IMR-90 (cell line): ENCODE results near the gene TRPM4. TPM values are rescaled to one million over a fixed set of nuclear protein-coding genes. Genes with fewer than 3 reads are reported as not detected.

Source experiments
- ATAC-seq: fragments of 200-7000 bp; cut with Tn5 transposase; 2 replicates; pipeline ENCODE4 v1.9.1; 2020; ENCODE audit warnings: low read depth, mild to moderate bottlenecking, moderate library complexity
- BruUV-seq: library from RNA; stranded (reverse); fragments of 400-500 nt; replicated peaks from 2 replicates; lab custom pipeline; 2021; lab: Mats Ljungman, UMichigan
- CTCF ChIA-PET: fragments of 300-600 bp; formaldehyde crosslinking; extraction: SDS; loops from one replicate; lab custom pipeline; 2021; ENCODE audit warnings: antibody characterized with exemption; lab: Yijun Ruan, JAX
- POLR2A ChIA-PET: fragments of 300-600 bp; sonication (Branson Sonifier 250); formaldehyde crosslinking; loops from one replicate; lab custom pipeline; 2022; ENCODE audit warnings: antibody characterized with exemption; ENCODE audit not compliant: unreplicated experiment; lab: Charles Lee
- DNase-seq: peaks from one replicate; pipeline ENCODE4 v3.0.0; 2013
- H2AFZ ChIP-seq: replicated peaks from 2 replicates; pipeline ENCODE3; 2013; ENCODE audit warnings: low read length, mild to moderate bottlenecking; ENCODE audit not compliant: poor library complexity
- H2AK5ac ChIP-seq: 2 replicates; pipeline ENCODE4 v1.6.1; 2013; ENCODE audit warnings: low read depth, low read length, inconsistent platforms
- H2AK9ac ChIP-seq: replicated peaks from 2 replicates; pipeline ENCODE3; 2013; ENCODE audit warnings: mild to moderate bottlenecking, low read depth, low read length, moderate library complexity; ENCODE audit not compliant: poor library complexity
- H2BK120ac ChIP-seq: 2 replicates; pipeline ENCODE4 v1.6.1; 2013; ENCODE audit warnings: low read depth, low read length, inconsistent platforms
- H2BK15ac ChIP-seq: 3 replicates; pipeline ENCODE4 v1.6.1; 2013; ENCODE audit warnings: low read depth, low read length, inconsistent platforms
- H2BK20ac ChIP-seq: 2 replicates; pipeline ENCODE4 v1.6.1; 2013; ENCODE audit warnings: low read depth, mild to moderate bottlenecking, inconsistent platforms, low read length, moderate library complexity
- H2BK5ac ChIP-seq: 2 replicates; pipeline ENCODE4 v1.6.1; 2013; ENCODE audit warnings: mild to moderate bottlenecking, low read depth, low read length, inconsistent platforms; ENCODE audit not compliant: poor library complexity, severe bottlenecking
- H3K14ac ChIP-seq: replicated peaks from 2 replicates; pipeline ENCODE4 v1.6.1; 2013; ENCODE audit warnings: low read depth, low read length, inconsistent platforms
- H3K18ac ChIP-seq: 2 replicates; pipeline ENCODE4 v1.6.1; 2013; ENCODE audit warnings: low read depth, low read length, control low read depth
- H3K23ac ChIP-seq: 2 replicates; pipeline ENCODE4 v1.6.1; 2013; ENCODE audit warnings: low read depth, low read length, inconsistent platforms
- H3K27ac ChIP-seq: 2 replicates; pipeline ENCODE4 v1.5.1; 2013; ENCODE audit warnings: mild to moderate bottlenecking, control low read depth, low read length; ENCODE audit not compliant: insufficient read depth
- H3K27me3 ChIP-seq: 2 replicates; pipeline ENCODE4 v1.6.1; 2013; ENCODE audit warnings: low read length; ENCODE audit not compliant: control insufficient read depth, insufficient read depth
- H3K36me3 ChIP-seq: 2 replicates; pipeline ENCODE4 v1.6.1; 2013; ENCODE audit warnings: low read length, mixed read lengths; ENCODE audit not compliant: control insufficient read depth, insufficient read depth
- H3K4ac ChIP-seq: 2 replicates; pipeline ENCODE4 v1.6.1; 2013; ENCODE audit warnings: low read depth, low read length, inconsistent platforms
- H3K4me1 ChIP-seq: 2 replicates; pipeline ENCODE4 v1.6.1; 2013; ENCODE audit warnings: low read length, mixed read lengths; ENCODE audit not compliant: control insufficient read depth, insufficient read depth
- H3K4me2 ChIP-seq: 2 replicates; pipeline ENCODE4 v1.6.1; 2013; ENCODE audit warnings: low read depth, mild to moderate bottlenecking, control low read depth, low read length, moderate library complexity
- H3K4me3 ChIP-seq: 2 replicates; pipeline ENCODE4 v1.5.1; 2013; ENCODE audit warnings: low read depth, mild to moderate bottlenecking, control low read depth, low read length, moderate library complexity; ENCODE audit not compliant: insufficient read depth
- H3K56ac ChIP-seq: 2 replicates; pipeline ENCODE4 v1.6.1; 2013; ENCODE audit warnings: low read length, inconsistent platforms; ENCODE audit not compliant: insufficient read depth; ENCODE audit errors: extremely low read depth
- H3K79me1 ChIP-seq, 2 experiments: 2 replicates each; pipeline ENCODE4 v1.6.1; 2013; ENCODE audit warnings: low read length in 2 of 2, inconsistent platforms in 1 of 2, low read depth in 1 of 2
- H3K9ac ChIP-seq: 2 replicates; pipeline ENCODE4 v1.6.1; 2013; ENCODE audit warnings: low read depth, low read length, control low read depth
- H3K9me1 ChIP-seq: 2 replicates; pipeline ENCODE4 v1.6.1; 2013; ENCODE audit warnings: low read length, inconsistent platforms; ENCODE audit not compliant: insufficient read depth
- H3K9me3 ChIP-seq: 2 replicates; pipeline ENCODE4 v1.6.1; 2013; ENCODE audit warnings: low read length; ENCODE audit not compliant: control insufficient read depth, insufficient read depth
- H4K20me1 ChIP-seq: 2 replicates; pipeline ENCODE4 v1.6.1; 2013; ENCODE audit warnings: low read length, inconsistent platforms; ENCODE audit not compliant: insufficient read depth
- H4K5ac ChIP-seq: 2 replicates; pipeline ENCODE4 v1.6.1; 2013; ENCODE audit warnings: mild to moderate bottlenecking, low read depth, low read length, control low read depth
- H4K8ac ChIP-seq, 2 experiments: 2 replicates each; pipeline ENCODE4 v1.6.1; 2013; ENCODE audit warnings: low read depth in 2 of 2, low read length in 2 of 2, control low read depth in 1 of 2, inconsistent platforms in 1 of 2
- H4K91ac ChIP-seq: 2 replicates; pipeline ENCODE4 v1.6.1; 2013; ENCODE audit warnings: low read depth, low read length, inconsistent platforms; ENCODE audit not compliant: insufficient read depth
- BHLHE40 ChIP-seq: fragments of 150-350 bp; IDR thresholded peaks from 2 replicates; pipeline ENCODE4 v1.6.1; 2016; ENCODE audit warnings: mild to moderate bottlenecking, low read depth, low read length
- CEBPB ChIP-seq: IDR thresholded peaks from 2 replicates; pipeline ENCODE4 v1.6.1; 2012; ENCODE audit warnings: low read depth, low read length, improper control_type of control experiment
- CHD1 ChIP-seq: IDR thresholded peaks from 2 replicates; pipeline ENCODE4 v1.6.1; 2012; ENCODE audit warnings: low read depth, low read length, improper control_type of control experiment
- CTCF ChIP-seq: conservative IDR thresholded peaks from 2 replicates; pipeline ENCODE4 v1.5.1; 2012; ENCODE audit warnings: mild to moderate bottlenecking, low read depth, low read length, improper control_type of control experiment
- ELK1 ChIP-seq: fragments of 150-350 bp; IDR thresholded peaks from 2 replicates; pipeline ENCODE4 v1.6.1; 2016; ENCODE audit warnings: low read depth, mild to moderate bottlenecking, low read length, moderate library complexity, borderline replicate concordance
- FOS ChIP-seq: fragments of 150-350 bp; IDR thresholded peaks from 2 replicates; pipeline ENCODE4 v1.6.1; 2016; ENCODE audit warnings: low read depth, low read length
- MAFK ChIP-seq: IDR thresholded peaks from 2 replicates; pipeline ENCODE4 v1.6.1; 2012; ENCODE audit warnings: low read depth, low read length, improper control_type of control experiment
- MAZ ChIP-seq: IDR thresholded peaks from 2 replicates; pipeline ENCODE4 v1.6.1; 2012; ENCODE audit warnings: low read depth, mild to moderate bottlenecking, low read length, improper control_type of control experiment, moderate library complexity, borderline replicate concordance
- MXI1 ChIP-seq: IDR thresholded peaks from 2 replicates; pipeline ENCODE4 v1.6.1; 2012; ENCODE audit warnings: low read depth, mild to moderate bottlenecking, low read length, moderate library complexity, borderline replicate concordance
- NFE2L2 ChIP-seq: fragments of 150-350 bp; IDR thresholded peaks from 2 replicates; pipeline ENCODE4 v1.6.1; 2016; ENCODE audit warnings: low read depth, mild to moderate bottlenecking, low read length
- POLR2A ChIP-seq: IDR thresholded peaks from 2 replicates; pipeline ENCODE4 v1.6.1; 2012; ENCODE audit warnings: mild to moderate bottlenecking, low read depth, low read length
- RAD21 ChIP-seq: IDR thresholded peaks from 2 replicates; pipeline ENCODE4 v1.6.1; 2012; ENCODE audit warnings: low read length, improper control_type of control experiment
- RCOR1 ChIP-seq: IDR thresholded peaks from 2 replicates; pipeline ENCODE4 v1.6.1; 2012; ENCODE audit warnings: mild to moderate bottlenecking, low read length, improper control_type of control experiment; ENCODE audit not compliant: insufficient replicate concordance
- RFX5 ChIP-seq: IDR thresholded peaks from 2 replicates; pipeline ENCODE4 v1.8.0; 2012; ENCODE audit warnings: low read depth, mild to moderate bottlenecking, low read length, moderate library complexity
- SMC3 ChIP-seq: fragments of 150-350 bp; IDR thresholded peaks from 2 replicates; pipeline ENCODE4 v1.6.1; 2016; ENCODE audit warnings: low read depth, mild to moderate bottlenecking, antibody characterized with exemption, low read length, moderate library complexity
- USF2 ChIP-seq: fragments of 150-350 bp; IDR thresholded peaks from 2 replicates; pipeline ENCODE4 v1.6.1; 2017; ENCODE audit warnings: mild to moderate bottlenecking, antibody characterized with exemption, low read length, low read depth
- WGBS, 2 experiments: methylation state at CpG; one replicate each; pipeline versions ENCODE4 v1.1.5 to v1.1.7; 2013; ENCODE audit warnings: missing lambda C conversion rate in 2 of 2; ENCODE audit not compliant: insufficient read length in 1 of 2; ENCODE audit errors: extremely low coverage in 2 of 2; 5-methylcytosine and 5-hydroxymethylcytosine counted together
- dilution Hi-C: fragments of 300-500 bp; cut with HindIII; formaldehyde crosslinking; loops from one replicate; pipeline ENCODE4 v1.14.3; 2018; ENCODE audit warnings: low sequenced_read_pairs; ENCODE audit not compliant: unreplicated experiment
- in situ Hi-C: fragments of 300-500 bp; cut with MboI; formaldehyde crosslinking; loops from 3 replicates; pipeline ENCODE4 v1.14.3; 2019; ENCODE audit warnings: low sequenced_read_pairs, inconsistent platforms, mixed read lengths
- intact Hi-C: fragments of 100-400 bp; cut with micrococcal nuclease; formaldehyde crosslinking; loops from 2 replicates; pipeline ENCODE4 v1.10.0; 2022
- polyA plus RNA-seq, 3 experiments: library from polyadenylated mRNA; depleted of rRNA; stranded (reverse); fragments of >200 nt; gene quantifications; 2 replicates each; pipeline ENCODE4 v1.2.3, GENCODE V29; 2012; ENCODE audit warnings: low replicate concordance in 1 of 3
- total RNA-seq: library from RNA; depleted of rRNA; stranded (reverse); fragments of >200 nt; gene quantifications from 2 replicates; pipeline ENCODE4 v1.2.3, GENCODE V29; 2012

The TRPM4 gene
- total and polyA plus RNA-seq, 2 of the 4 experiments (the other 2 are of a cell fraction) = 2.2 to 19.7 TPM

GRCh38 chr19:49222528-49222927 lies 64.9 kb downstream of the TRPM4 start:
- BruUV-seq = no TSS peak
- H4K20me1 ChIP-seq = no peaks in the 10 kb centered on the region; the same call in 1 of the 2 replicates

More at GRCh38 chr19:49222528-49222927, 64.9 kb downstream of the TRPM4 start:
- ChIA-PET POLR2A (no interaction called here), CTCF (interaction anchor here (2.5 kb wide), 1 partner anchor 125 kb away, joined by 9 read pairs; no protein-coding TSS in a partner anchor)
- in situ Hi-C loops (no loop called here), intact Hi-C loops (loop anchor here (10.0 kb wide), 1 partner anchor 438 kb away; no protein-coding TSS in a partner anchor), dilution Hi-C loops (no loop called here)
- Histone ChIP-seq H4K8ac (no peak overlapping the region), H2BK120ac (no peak overlapping the region), H3K79me1 (no peaks in the 10 kb centered on the region), H2AK9ac (no peak overlapping the region), H3K27ac (no peak overlapping the region), H3K14ac (no peak overlapping the region), H4K91ac (no peak overlapping the region), H3K56ac (no peak overlapping the region), H3K9ac (no peak overlapping the region), H2BK15ac (no peak overlapping the region), H3K4ac (no peak overlapping the region), H3K9me3 (no peaks in the 10 kb centered on the region), H3K23ac (no peak overlapping the region), H3K4me2 (no peak overlapping the region), H3K4me1 (no peaks in the 10 kb centered on the region), H3K18ac (no peak overlapping the region), H2BK20ac (no peak overlapping the region), H2AK5ac (no peak overlapping the region), H3K9me1 (no peaks in the 10 kb centered on the region), H2AFZ (no peak overlapping the region), H3K4me3 (no peak overlapping the region), H3K27me3 (0 out of 2 replicates have a peak, but pooled peaks cover 3% of the 10 kb centered on the region), H3K36me3 (no peaks in the 10 kb centered on the region), H2BK5ac (no peak overlapping the region), H4K5ac (no peak overlapping the region)
- DNase-seq (no peak), ATAC-seq (no peak)
- WGBS, 2 experiments = no CpG with 5 or more reads among the region's 4 CpGs
- no peak for TF ChIP-seq FOS
- no peak for TF ChIP-seq CTCF
- TF ChIP-seq MAFK = no peak
- no peak for TF ChIP-seq CHD1
- TF ChIP-seq CEBPB = no peak
- no peak for TF ChIP-seq SMC3
- TF ChIP-seq MAZ = no peak
- no peak for TF ChIP-seq POLR2A
- no peak for TF ChIP-seq USF2
- no peak for TF ChIP-seq ELK1
- TF ChIP-seq MXI1 = no peak
- TF ChIP-seq RAD21 = no peak
- no peak for TF ChIP-seq NFE2L2
- no peak for TF ChIP-seq BHLHE40
- no peak for TF ChIP-seq RCOR1
- TF ChIP-seq RFX5 = no peak
